Right lobe of liver (tissue), 6 donors: ENCODE results near the gene SCUBE1. TPM values are rescaled to one million over a fixed set of nuclear protein-coding genes. Genes with fewer than 3 reads are reported as not detected.

Experiments used
- ATAC-seq, 4 donors: fragments of 200-7000 bp; cut with Tn5 transposase; one replicate each; pipeline ENCODE4 v1.9.1; 2020; ENCODE audit warnings: mild to moderate bottlenecking in 4 of 4, moderate library complexity in 4 of 4
- DNase-seq, 3 donors: peaks; one replicate each; pipeline ENCODE4 v3.0.0-alpha.2; 2020
- H3K27ac ChIP-seq, 3 donors: fragments of 200-600 bp; one replicate each; pipeline ENCODE4 v1.8.0; 2022
- H3K27me3 ChIP-seq, 2 donors: fragments of 200-600 bp; one replicate each; pipeline ENCODE4 v1.8.0; 2022
- H3K36me3 ChIP-seq, 4 donors: fragments of 200-600 bp; sonication (generic) in 1 of 4; one replicate each; pipeline versions ENCODE4 v1.5.1 to v1.8.0; 2017 to 2022; ENCODE audit warnings: control low read depth in 1 of 4
- H3K4me1 ChIP-seq, 4 donors: fragments of 200-600 bp; sonication (generic) in 1 of 4; one replicate each; pipeline versions ENCODE4 v1.5.1 to v1.8.0; 2017 to 2022; ENCODE audit warnings: control low read depth in 1 of 4
- H3K4me3 ChIP-seq, 3 donors: fragments of 200-600 bp; one replicate each; pipeline ENCODE4 v1.8.0; 2022
- H3K9me3 ChIP-seq, 4 donors: fragments of 200-600 bp; sonication (generic) in 1 of 4; one replicate each; pipeline versions ENCODE4 v1.5.1 to v1.8.0; 2017 to 2022; ENCODE audit warnings: control low read depth in 1 of 4
- CTCF ChIP-seq, 4 donors: fragments of 200-600 bp in 3 of 4; fragments of 450-650 bp in 1 of 4; IDR thresholded peaks; one replicate each; pipeline versions ENCODE4 v1.5.1 to v1.8.0; 2016 to 2022; ENCODE audit warnings: antibody characterized with exemption in 4 of 4, mild to moderate bottlenecking in 2 of 4
- POLR2A ChIP-seq: fragments of 450-650 bp; IDR thresholded peaks from one replicate; pipeline ENCODE4 v1.6.1; 2017; ENCODE audit warnings: antibody characterized with exemption, mild to moderate bottlenecking
- WGBS: methylation state at CpG from one replicate; pipeline ENCODE4 v1.1.6; 2018; ENCODE audit warnings: low coverage, low lambda C conversion rate; ENCODE audit not compliant: insufficient coverage; ENCODE audit errors: missing lambda C conversion rate; 5-methylcytosine and 5-hydroxymethylcytosine counted together
- intact Hi-C, 2 donors: fragments of 100-400 bp; cut with DNase I; formaldehyde crosslinking; loops; one replicate each; pipeline versions ENCODE4 v1.11.2 to v1.14.1; 2022
- total RNA-seq, 6 experiments: library from RNA; depleted of rRNA in 2 of 6; stranded (reverse); fragments of >200 nt in 2 of 6; fragmentation: NEBNext Ultra II Directional in 3 of 6; extraction: Animal tissue kit (Norgen Biotek cat#: 25700) in 3 of 6; gene quantifications; one replicate each; pipeline versions ENCODE4 v1.1.0 to v1.2.4, GENCODE V29; 2016 to 2023
- donor health status: DM: no; HTN: yes; CAD: no.
- donor health status: DM: no; HTN: no; CAD: no.
- donor health status: DM: no; HTN: no; CAD: no.
- donor health status: DM: no; HTN: yes; CAD: no.
- donor health status: DM: no; HTN: yes; CAD: no.

SCUBE1 gene
- total RNA-seq, 6 experiments from 2014 or later: 0.73 to 11.7 (median 2.7) TPM

GRCh38 chr22:43257961-43258360 is 85.2 kb downstream of the SCUBE1 start:
- 78% methylated on average over 7 of the region's 20 CpGs for WGBS
- no peak for DNase-seq
- no peak overlapping the region for H3K27ac ChIP-seq
- no peak for ATAC-seq
- TF ChIP-seq CTCF (IDR thresholded peaks at IDR 0.05) (no peak), POLR2A (no peak)
- intact Hi-C loops: no loop called here
- no peaks in the 10 kb centered on the region for H3K36me3 ChIP-seq
- no peaks in the 10 kb centered on the region for H3K27me3 ChIP-seq
- no peaks in the 10 kb centered on the region for H3K9me3 ChIP-seq
- peaks cover 0 to 17% (median 5%) of the 10 kb centered on the region in 4 donors for H3K4me1 ChIP-seq
- H3K4me3 ChIP-seq: no peak overlapping the region

- no peaks in the 10 kb centered on the region for H3K27me3 ChIP-seq
- 80% methylated on average over 1 of the region's 10 CpGs for WGBS
- intact Hi-C loops: no loop called here
- TF ChIP-seq POLR2A: no peak
- no peak for TF ChIP-seq CTCF (IDR thresholded peaks at IDR 0.05)
- H3K27ac ChIP-seq: no peak overlapping the region
- DNase-seq (no peak), ATAC-seq (no peak)
- H3K36me3 ChIP-seq: no peaks in the 10 kb centered on the region
- no peaks in the 10 kb centered on the region for H3K9me3 ChIP-seq
- peaks cover 0 to 13% (median 5%) of the 10 kb centered on the region in 4 donors for H3K4me1 ChIP-seq
- no peak overlapping the region for H3K4me3 ChIP-seq
Measured at GRCh38 chr22:43257549-43257948, 85.6 kb downstream of the SCUBE1 start.

GRCh38 chr22:43256976-43257545 is 86.1 kb downstream of the SCUBE1 start:
- 44% methylated on average over 5 of the region's 8 CpGs for WGBS
- Histone ChIP-seq H3K9me3 (no peaks in the 10 kb centered on the region), H3K36me3 (no peaks in the 10 kb centered on the region), H3K4me1 (peaks cover 0 to 13% (median 5%) of the 10 kb centered on the region in 4 donors), H3K27ac (no peak overlapping the region), H3K4me3 (no peak overlapping the region), H3K27me3 (no peaks in the 10 kb centered on the region)
- DNase-seq: no peak
- intact Hi-C loops: no loop called here
- TF ChIP-seq POLR2A (no peak), CTCF (IDR thresholded peaks at IDR 0.05) (no peak)
- no peak for ATAC-seq

- no peak for TF ChIP-seq POLR2A
- Histone ChIP-seq H3K27me3 (no peaks in the 10 kb centered on the region), H3K36me3 (no peaks in the 10 kb centered on the region), H3K4me1 (peaks cover 0 to 13% (median 5%) of the 10 kb centered on the region in 4 donors), H3K9me3 (no peaks in the 10 kb centered on the region), H3K27ac (no peak overlapping the region), H3K4me3 (no peak overlapping the region)
- ATAC-seq (no peak), DNase-seq (no peak)
- intact Hi-C loops: no loop called here
- 77% methylated on average over 5 of the region's 9 CpGs for WGBS
Measured at GRCh38 chr22:43256569-43256968, 86.6 kb downstream of the SCUBE1 start.

GRCh38 chr22:43255299-43255698 is 87.9 kb downstream of the SCUBE1 start:
- no peaks in the 10 kb centered on the region for H3K27me3 ChIP-seq
- no peak overlapping the region for H3K27ac ChIP-seq
- no peak for TF ChIP-seq CTCF (IDR thresholded peaks at IDR 0.05)
- no peak for TF ChIP-seq POLR2A
- intact Hi-C loops: no loop called here
- no peak for DNase-seq
- no peaks in the 10 kb centered on the region for H3K9me3 ChIP-seq
- ATAC-seq: no peak
- peaks cover 0 to 9% (median 2%) of the 10 kb centered on the region in 4 donors for H3K4me1 ChIP-seq
- 89% methylated on average over 14 of the region's 23 CpGs for WGBS
- no peaks in the 10 kb centered on the region for H3K36me3 ChIP-seq
- no peak overlapping the region for H3K4me3 ChIP-seq
